ENCODE results near the gene KDM2A. TPM values are rescaled to one million over a fixed set of nuclear protein-coding genes. Genes with fewer than 3 reads are reported as not detected.

The KDM2A gene
- total RNA-seq, 1 donor, result 51.4 TPM

DNA sequence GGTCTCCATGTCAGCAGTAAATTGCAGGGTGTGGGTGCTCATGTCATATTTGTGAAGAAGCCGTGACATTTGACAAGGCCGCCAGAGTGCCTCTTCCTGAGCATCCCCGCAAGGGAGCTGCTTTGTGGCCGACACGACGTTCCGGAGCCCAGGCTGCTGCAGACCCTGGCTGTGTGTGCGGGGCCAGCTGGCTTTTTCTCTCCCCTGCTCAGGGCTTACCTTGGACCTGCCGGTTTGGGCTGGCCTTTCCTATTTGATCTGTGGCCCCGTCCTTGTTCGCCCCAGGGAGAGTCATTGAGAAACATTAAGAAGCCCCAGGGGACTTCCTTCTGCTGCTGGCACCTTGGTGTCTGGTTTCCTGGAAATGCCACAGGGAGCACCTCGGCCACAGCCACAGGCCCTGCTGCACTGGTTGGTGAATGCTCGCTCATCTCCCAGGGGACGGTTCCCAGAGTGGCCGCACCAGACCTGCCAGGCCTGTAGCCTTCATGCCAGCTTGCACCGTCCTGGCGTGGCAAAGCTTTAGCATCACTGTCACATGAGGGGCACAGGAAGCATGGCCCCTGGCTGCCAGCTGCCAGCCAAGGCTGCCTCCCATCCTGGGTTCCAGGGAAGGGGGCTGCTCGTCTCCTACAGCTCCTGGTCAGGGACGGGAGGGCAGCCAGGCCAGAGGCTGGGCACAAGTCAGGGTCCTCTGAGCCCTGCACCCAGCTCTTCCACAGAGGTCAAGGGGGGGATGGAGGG is 152.7 kb downstream of the KDM2A start:
- no peak overlapping the region for H3K4me3 ChIP-seq (ENCODE audit: low read depth, low read length)
- TF ChIP-seq, protein P1, sequence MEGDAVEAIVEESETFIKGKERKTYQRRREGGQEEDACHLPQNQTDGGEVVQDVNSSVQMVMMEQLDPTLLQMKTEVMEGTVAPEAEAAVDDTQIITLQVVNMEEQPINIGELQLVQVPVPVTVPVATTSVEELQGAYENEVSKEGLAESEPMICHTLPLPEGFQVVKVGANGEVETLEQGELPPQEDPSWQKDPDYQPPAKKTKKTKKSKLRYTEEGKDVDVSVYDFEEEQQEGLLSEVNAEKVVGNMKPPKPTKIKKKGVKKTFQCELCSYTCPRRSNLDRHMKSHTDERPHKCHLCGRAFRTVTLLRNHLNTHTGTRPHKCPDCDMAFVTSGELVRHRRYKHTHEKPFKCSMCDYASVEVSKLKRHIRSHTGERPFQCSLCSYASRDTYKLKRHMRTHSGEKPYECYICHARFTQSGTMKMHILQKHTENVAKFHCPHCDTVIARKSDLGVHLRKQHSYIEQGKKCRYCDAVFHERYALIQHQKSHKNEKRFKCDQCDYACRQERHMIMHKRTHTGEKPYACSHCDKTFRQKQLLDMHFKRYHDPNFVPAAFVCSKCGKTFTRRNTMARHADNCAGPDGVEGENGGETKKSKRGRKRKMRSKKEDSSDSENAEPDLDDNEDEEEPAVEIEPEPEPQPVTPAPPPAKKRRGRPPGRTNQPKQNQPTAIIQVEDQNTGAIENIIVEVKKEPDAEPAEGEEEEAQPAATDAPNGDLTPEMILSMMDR (IDR thresholded peaks at IDR 0.05; ENCODE audit: insufficient read depth, low read length), result no peak
- no peak for DNase-seq (ENCODE audit: low read depth)

DNA sequence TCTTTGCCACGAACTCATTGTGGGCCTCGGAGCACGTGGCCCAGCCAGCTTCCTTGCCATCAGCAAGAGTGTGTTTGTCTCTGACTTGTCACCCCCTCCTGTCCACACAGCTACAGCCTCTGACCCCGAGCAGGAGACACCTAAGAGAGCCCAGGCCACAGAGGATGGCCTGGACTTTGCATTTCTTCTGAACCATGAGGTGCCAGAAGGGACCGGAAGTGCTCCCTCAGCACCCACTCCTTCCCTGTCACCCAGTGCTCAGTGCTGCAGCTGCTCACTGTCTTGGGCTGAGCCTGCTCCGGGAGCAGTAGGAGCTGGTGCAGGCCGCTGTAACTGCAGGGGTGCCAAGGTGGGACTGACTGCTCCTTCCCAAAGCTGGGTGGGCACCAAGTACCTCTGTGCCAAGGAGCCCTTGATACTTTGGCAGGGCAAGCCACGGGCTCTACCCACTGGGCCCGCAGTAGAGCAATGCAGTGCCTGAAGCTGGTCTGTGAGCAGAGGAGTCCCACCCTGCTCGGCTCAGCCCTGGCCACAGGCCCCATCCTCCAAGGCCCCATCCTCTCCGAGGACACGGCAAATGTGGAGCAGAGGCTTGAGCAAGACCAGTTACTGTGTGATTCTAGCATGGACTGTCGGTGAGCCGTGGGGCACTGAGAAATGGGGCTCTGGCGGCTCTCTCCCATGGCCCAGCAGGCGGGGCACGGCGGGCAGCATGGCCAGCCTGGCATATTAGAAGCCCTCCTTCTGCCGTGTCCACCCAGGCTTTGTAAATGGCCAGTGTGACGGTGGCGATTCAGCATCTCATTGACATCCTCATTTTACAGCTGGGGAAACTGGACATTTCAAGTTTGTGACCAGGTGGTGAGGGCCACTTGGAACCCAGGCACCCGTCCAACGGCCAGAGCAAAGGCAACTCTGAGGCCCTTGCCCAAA is 153.5 kb downstream of the KDM2A start:
- H3K4me3 ChIP-seq (ENCODE audit: low read depth, low read length), result no peak overlapping the region
- DNase-seq (ENCODE audit: low read depth), result no peak
- TF ChIP-seq, protein P1 (IDR thresholded peaks at IDR 0.05; ENCODE audit: insufficient read depth, low read length), result no peak

DNA sequence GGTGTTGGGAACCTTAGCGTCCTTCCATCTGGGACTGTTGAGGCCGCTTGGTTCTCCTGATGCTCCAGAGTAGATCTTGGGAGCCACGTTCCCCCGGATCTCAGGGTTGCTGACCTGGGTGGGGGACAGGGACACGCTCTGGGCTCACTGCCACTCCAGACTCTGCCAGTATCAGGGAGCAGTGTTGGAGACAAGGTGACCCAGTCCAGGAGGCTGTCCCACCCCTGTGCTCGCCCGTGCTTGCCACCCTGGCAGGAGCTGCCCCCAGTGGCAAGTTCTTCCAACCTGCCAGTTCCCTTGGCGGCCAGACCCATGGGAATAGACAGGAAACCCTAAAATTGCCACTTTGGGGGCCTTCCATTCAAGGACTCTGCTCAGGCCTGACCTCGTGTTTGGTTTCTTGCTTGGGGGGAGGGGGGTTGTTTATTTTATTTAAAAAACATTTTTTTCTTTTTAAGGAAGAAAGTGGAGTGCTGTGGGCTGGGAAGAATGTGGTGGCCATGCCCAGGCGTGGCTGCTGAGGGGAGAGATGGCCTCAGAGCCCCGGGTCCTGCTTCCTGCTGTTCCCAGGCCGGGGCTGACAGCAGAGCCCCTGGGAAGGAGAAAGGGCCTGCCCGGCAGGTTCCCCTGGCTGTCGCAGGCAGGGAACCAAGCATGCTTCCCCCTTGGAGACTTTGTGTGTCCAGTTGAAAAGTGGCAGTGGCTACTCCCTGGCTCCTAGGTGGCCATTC is 154.4 kb downstream of the KDM2A start:
- H3K4me3 ChIP-seq (ENCODE audit: low read depth, low read length), result no peak overlapping the region
- TF ChIP-seq, protein P1 (IDR thresholded peaks at IDR 0.05; ENCODE audit: insufficient read depth, low read length), result no peak
- no peak for DNase-seq (ENCODE audit: low read depth)

DNA sequence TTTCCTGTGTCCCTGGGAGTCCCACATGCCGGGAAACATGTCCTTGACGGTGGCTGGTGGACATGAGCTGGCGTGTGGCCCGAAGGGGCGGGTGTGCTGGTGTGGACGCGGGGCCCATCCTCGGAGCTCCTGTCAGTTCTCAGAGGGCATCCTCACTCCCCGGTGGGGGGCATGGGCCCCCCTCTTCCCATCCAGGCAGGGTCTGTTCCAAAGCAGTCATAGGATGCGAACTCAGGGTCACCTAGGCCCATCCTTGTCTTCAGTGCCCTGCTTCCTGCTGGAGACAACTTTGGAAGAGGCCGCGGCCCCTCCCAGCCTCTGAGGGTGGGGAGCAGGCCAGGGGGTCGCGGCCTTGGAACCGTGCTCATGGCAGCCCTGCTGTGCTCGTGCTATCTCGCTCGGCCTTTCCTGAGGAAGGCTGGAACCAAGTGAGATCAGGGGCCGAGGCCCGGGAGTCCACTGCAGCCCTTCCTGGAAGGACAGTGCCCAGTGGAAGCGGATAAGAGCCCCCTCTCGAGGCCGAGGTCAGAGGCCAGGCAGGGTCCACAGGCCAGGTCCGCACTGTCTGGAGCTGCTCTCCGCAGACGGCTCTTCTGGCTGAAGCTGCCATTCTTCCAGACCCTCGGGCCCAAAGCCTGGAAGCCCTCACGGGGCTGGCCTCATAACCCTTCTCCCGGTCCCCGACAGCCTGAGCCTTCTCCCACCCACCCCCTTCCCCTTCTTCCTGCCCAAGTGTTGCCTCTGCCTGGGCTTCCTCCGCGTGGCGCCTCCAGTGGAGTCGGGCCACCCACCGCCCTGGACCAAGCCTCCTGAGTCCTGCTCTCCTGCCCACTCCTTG is 155.9 kb downstream of the KDM2A start:
- no peak for DNase-seq (ENCODE audit: low read depth)
- TF ChIP-seq, protein P1 (IDR thresholded peaks at IDR 0.05; ENCODE audit: insufficient read depth, low read length), result no peak

DNA sequence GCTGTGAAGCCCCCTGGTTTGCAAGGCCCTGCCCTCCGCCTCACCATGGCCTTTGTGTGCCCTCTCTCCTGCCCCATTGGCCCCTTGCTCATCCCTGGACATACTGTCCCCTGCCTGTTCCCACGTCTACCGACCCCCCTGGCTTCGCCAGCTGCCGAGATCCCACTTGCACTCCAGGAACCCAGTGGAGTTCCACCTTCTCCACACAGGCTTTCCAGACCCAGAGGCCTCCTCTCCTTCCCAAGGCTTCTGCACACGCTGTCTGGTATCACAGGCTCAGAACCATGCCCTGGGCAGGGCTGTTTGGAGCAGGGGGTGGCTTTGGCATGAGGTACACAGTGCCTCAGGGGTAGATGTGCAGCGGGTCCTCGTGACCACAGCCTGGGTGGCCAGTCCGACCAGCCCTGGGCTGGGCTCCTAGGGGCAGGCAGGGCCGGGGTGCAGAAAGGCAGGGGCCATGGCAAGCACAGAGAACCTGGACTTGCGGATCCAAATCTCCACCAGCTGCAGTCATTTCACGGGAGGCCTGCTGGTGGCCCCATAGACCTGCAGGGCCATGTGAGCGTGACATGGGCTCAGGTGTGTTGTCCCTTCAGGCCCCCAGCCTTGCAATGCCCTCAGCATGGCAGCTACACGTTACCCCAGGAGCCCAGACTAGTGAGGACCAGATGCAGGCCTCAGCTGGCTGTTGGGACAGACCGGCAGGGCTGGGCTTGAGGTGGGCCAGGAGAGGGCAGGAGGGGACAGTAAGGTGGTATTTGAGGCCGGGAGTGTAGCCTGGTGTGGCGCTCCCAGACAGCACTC is 156.7 kb downstream of the KDM2A start:
- TF ChIP-seq, protein P1 (IDR thresholded peaks at IDR 0.05; ENCODE audit: insufficient read depth, low read length), result no peak
- no peak for DNase-seq (ENCODE audit: low read depth)

More for the DNA sequence above, 155.9 kb downstream of the KDM2A start:
- no peak overlapping the region for H3K4me3 ChIP-seq (ENCODE audit: low read depth, low read length)

More for the DNA sequence above, 156.7 kb downstream of the KDM2A start:
- no peak overlapping the region for H3K4me3 ChIP-seq (ENCODE audit: low read depth, low read length)
